HG03139 (cell line): Measurements from ENCODE around the gene ERC2.
"Not testable (repeated sequence)": the region's sequence is repeated elsewhere in the genome, so short reads cannot be mapped to it uniquely, and the experiment has no call there.

Experiments used
- ATAC-seq: cut with Tn5 transposase; IDR thresholded peaks from one replicate; pipeline ENCODE4 v1.9.1; 2021; ENCODE audit not compliant: unreplicated experiment

The ERC2 gene

DNA sequence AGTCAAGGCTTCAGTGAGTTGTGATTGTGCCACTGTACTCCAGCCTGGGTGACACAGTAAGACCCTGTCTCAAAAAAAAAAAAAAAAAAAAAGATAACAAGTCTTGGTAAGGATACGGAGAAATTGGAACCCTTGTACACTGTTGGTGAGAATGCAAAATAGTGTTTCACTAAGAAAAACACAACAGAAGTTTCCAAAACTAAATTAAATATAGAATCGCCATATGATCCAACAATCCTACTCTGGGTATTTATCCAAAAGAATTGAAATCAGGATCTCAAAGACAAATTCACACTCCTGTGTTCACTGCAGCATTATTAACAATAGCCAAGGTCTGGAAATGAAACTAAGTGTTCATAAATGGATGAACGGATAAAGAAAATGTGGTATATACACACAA lies 149.4 kb downstream of the ERC2 start:
- ATAC-seq: no peak

DNA sequence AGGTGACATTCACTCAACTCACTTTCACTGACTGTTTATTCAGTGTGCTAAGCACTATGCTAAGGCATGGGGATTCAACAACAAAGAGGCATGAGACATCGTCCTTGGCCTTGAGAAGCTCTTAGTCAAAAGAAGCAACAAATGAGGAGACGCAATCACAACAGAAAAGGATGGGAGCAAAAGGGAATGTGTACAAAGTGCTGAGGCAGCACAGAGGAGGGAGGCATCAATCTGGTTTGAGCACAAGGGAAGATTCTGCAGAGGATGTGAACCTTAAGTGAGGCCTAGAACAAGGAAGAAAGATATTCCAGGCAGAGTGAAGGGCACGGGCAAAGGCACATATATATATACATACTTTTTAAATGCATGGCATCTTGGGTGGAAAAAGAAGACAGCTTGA lies 151.3 kb downstream of the ERC2 start:
- no peak for ATAC-seq

DNA sequence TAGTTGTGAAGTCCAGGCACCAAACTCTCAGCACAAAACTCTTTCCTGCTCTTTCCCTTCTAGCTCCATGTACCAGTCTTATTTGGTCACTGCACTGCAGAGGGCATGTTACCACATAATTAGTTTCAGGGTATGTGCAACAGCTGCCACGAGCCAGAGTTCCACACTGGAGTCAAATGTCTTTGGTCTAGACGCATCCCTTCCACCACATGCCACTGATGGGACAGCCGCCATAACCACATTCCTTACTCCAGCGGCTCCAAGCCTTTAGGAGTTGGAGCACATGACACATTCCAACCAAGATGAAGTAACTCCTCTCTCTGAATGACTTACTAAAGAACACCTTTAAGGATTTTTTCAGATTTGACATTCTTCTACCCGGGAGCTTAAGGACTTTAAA lies 153.4 kb downstream of the ERC2 start:
- no peak for ATAC-seq

DNA sequence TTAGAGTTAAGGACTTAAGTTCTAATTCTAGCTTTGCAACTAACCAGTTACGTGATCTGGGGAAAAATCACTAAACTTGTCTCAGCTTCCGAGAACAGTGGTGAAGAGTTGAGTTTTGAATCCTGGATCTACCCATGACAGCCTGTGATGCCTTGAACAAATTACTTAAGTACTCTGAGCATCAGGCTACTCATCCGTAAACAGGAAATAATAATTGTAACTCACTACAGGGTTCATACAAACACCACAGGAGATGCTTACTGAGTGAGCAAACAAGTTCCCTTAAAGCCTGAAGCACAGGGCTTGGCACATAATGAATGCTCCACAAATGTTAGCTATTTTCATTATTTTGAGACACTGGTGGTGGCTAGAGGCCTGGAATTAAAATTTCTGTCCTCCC lies 158.8 kb downstream of the ERC2 start:
- ATAC-seq: no peak

DNA sequence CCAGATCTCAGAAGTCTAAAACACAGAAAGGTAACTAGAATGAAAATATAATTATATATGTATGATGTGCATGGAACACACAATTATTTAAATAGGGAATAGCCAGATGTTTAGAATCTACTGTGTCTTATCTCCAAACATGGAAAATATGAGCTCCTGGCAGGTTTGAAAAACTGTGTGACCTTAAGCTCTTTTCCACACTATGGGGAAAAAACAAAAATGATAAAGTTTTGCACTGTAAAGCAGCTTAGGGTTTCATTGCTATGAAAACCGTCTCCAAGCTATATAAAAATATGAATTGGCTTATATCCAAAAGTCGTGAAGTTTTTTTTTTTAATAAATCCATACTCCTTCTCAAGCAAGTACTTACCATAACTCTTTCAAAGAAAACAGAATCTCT lies 159.8 kb downstream of the ERC2 start:
- ATAC-seq: no peak

DNA sequence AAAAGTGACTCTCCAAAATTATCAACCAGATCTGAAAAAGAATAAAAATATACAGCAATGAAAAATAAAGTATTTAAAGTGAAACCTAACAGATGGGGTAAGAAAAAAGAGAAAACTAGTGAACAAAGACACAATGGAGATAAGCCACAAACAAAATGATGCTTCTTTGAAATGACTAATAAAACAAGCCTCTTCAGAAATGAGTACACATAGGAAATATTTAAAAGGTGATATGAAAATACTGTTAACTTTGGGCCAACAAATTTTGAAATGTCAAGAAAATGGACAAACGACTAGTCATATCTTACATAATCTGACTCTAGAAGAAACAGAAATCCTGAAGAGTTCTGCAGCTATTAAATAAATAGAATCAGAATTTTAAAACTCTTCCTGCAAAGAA lies 164.2 kb downstream of the ERC2 start:
- ATAC-seq: no peak

DNA sequence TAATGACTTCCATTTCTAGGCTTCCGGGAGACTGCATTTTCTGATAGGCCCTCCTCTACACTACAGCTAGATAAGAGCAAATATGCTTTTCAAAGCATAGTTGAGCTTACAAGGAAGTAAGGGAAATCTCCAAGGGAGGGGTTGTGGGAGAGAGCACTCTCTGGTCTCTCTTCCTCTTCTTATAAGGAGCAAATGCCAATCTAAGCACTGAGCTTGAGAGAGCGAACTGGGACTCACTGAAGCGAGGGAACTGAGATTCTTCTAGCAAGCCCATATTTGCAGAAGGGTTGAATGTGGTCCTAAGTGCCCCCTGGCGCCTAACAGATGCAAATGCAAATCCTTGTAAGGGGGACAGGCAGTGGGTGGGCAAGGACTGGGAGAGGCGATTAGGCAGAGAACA lies 164.8 kb downstream of the ERC2 start:
- no peak for ATAC-seq

DNA sequence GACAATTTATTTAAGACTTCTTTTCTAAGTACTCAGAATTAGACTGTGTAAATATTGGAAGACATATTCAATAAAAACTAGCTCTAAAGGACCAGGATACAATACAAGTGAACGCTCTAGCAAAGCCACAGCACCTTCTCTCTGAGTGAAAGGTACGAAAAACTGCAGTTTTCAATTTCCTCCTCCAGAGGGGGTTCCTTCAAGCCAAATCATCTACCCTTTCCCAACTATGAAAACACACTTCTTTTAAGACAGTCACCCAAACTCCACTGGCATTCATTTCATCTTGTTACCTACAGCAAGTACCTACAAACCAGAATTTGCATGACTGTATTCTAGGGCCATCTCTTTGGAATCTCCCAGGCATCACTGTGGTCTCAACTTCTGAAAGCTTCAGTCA lies 165.8 kb downstream of the ERC2 start:
- no peak for ATAC-seq

DNA sequence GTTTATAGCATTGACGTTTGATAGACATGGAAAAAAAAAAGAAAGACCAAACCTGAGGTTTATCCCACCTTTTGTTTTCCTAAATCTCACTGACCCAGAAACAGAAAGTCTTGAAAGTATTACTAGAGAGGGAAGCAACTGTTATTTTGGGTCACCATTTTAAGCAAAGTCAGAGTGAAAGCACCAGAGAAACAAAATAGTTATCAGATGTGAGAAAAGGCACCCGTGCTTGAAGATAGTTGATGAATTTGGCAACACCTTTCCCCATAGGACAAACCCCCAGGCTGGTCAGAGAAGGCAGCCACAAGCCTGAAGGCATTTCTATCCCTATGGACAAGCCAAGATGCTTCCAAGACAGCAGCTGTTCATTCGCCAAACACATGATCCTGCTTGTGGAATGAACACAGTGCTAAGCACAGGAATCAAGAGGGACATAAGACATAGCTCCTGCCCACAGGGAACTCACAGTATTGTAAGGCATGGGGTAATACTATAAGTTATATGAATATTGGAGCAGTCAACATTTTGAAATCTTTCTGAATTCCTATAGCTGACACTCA lies 170.9 kb downstream of the ERC2 start:
- ATAC-seq: no peak

DNA sequence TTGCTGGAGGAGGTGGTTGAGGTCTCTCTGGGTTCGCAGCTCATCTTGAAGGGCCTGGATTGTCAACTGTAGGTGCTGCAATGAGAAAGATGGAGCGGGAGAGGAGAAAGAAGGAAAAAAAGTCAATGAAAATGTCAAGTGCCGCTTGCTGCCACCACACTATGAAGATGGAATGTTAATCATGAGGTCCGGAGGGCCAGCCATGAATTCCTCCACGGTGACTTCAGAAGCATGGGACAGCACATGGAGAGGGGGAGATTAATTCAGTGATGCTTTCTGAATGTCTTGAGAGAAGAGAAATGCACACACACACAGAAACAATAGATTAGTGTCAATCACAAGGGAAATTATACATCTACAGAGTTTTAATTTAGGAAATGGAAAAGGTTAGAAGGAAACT lies 171.9 kb downstream of the ERC2 start:
- ATAC-seq: no peak

DNA sequence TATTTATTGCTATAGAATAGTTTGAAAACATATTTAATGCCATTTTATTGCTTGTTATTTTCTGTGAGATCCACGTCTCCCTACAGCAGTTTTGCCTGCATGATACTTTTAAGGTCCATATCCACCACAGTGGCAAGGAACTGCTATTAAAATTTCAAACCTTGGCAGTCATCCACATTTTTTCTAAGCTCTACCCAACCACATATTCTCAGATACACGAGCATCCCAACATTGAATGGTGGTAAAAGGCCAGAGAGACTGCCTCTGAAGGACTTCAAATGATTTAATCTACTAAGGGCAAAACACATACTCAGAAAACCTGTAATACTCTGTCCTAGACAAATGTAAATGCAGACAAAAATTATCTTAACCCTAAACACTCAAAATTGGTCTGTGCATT lies 173.1 kb downstream of the ERC2 start:
- ATAC-seq: no peak

DNA sequence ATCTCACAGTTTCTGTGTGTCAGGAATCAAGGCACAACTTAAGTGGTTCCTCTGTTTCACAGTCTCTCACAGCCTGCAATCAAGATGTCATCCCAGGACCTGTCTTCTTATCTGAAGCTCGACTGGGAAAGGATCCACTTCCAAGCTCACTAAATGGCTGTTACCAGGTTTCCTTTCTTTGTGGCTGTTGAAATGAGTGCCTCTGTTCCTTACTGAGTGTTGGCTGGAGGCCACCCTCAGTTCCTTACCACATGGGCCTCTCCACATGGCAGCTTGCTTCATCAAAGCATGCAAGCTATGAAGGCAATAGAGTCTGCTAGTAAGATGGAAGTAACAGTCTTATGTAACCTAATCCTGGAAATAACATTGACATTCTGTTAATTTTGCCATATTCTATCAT lies 174.0 kb downstream of the ERC2 start:
- ATAC-seq: no peak

DNA sequence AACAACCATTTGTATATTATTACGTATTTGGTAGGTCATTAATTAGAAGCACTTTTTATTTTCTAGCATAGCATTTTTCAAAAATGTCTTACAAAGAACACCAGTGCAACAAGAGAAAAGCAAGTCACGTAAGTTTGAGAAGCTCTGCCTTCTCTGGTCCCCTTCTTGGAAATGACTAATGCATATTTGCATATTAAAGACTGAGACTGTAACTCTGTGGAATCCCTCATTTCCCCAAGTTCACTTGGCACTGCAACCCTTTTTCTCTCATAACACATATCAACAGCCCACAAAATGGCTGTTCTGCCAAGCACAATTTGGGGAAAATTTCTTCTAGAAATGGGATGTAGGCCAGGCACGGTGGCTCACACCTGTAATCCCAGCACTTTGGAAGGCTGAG lies 176.3 kb downstream of the ERC2 start:
- no peak for ATAC-seq

DNA sequence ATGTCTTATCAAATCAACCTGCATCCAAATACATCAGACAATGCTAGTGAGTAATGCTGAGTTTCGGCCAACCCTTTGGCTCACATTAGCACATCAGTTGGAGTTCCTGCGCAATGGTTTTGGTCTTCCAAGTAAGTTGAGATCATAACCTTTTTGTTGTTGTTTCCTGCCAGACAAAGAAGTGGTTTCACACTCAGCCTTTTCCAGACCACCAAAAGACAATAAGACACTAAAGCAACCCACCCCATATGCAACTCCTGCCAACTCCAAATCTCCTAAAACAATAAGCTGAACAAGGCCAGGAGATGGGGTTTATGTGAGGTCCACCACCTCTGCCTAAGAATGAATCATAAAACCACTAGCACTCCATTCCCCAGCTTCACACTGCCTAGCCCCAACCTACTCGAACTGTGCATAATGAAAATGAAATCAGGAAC lies 177.0 kb downstream of the ERC2 start:
- ATAC-seq: no peak

DNA sequence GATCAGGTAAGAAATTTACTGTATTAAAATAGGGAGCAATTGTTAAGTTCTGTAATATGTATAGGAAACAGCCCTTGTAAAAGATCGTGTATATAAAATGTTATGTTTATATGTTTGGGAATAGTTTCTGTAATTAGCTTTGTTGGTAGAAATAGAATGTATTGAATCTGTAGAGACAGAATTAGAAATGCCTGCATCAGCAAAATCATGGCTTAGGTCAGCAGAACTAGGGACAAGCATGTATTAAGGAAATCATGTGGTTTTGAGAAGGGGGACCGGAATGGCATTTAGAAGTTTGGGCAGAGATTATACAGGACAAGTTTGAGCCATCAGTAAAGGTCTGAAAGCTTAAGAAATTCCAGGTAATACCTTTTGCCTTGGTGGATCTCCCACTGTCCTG lies 177.9 kb downstream of the ERC2 start:
- no peak for ATAC-seq

DNA sequence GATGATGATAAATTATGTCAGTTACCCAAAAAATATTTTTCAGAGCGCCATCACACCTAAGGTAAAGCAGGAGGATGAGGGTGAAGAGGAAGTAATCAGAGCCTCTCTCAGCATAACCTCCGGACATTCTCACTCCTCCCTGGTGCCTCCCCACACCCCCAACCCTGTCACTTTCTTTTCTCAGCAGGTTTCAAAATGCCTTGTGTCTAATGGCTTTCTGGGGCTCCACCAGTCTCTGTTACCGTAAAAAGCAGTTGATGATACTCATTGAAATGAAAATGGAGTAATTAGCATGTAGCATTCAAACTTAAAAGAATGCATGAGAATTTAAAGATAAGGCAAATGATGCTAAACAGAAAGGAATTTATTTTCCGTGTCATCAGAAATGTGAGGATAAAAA lies 180.0 kb downstream of the ERC2 start:
- ATAC-seq: no peak

DNA sequence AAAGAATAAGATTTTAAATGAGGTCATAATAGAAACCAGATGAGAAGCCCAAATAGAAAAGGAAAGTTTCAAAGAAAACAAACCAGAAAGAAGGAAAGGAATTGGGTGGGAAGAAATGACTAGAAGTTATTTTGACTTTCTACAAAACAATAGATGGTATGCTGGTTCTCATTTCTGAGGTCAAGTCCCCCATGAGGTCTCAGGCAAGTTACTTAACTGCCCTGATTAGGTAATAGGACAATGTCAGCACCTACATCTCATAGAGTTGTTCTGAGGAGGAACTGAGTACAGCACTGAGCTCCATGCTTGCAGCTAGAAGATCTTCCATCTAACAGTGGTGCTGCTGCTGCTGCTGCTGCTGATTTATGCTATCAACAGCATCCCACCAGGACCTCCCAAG lies 185.9 kb downstream of the ERC2 start:
- ATAC-seq: no peak

DNA sequence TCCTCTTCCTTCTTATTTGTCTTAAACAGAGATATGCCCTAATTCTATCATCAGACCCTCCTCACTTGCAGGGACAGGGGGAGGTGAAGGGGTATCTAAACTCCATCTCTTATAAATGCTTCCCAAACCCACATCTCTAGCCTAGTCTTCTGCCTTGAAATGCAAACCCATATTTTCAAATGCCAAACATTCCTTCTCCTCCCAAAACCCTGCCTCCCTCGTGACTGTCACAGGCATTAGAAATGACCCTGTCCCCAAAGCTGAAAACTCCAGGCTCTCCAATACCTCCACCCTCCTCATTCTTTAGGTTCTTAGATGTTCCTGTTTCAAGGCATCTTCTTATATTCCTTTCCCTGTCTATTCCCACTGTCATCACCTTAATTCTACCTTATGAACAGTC lies 191.0 kb downstream of the ERC2 start:
- ATAC-seq: no peak

DNA sequence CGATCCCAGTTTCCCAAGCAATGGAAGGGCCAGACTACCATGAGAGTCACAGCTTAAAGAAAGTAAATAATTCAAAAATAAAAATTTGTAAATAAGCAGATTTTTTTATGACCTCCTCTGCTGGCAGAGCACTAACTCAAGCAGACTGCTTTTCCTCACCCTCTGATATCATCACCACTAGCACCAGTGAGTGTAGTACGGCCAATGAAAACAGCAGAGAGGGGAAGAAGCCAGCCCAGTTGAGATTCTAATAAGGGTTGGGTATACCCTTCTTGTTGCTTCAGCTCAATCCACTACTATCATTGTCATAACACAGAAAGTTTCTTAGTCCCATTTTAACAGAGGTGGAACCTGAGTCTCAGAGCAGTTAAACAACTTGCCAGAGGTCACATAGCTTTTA lies 193.1 kb downstream of the ERC2 start:
- no peak for ATAC-seq

DNA sequence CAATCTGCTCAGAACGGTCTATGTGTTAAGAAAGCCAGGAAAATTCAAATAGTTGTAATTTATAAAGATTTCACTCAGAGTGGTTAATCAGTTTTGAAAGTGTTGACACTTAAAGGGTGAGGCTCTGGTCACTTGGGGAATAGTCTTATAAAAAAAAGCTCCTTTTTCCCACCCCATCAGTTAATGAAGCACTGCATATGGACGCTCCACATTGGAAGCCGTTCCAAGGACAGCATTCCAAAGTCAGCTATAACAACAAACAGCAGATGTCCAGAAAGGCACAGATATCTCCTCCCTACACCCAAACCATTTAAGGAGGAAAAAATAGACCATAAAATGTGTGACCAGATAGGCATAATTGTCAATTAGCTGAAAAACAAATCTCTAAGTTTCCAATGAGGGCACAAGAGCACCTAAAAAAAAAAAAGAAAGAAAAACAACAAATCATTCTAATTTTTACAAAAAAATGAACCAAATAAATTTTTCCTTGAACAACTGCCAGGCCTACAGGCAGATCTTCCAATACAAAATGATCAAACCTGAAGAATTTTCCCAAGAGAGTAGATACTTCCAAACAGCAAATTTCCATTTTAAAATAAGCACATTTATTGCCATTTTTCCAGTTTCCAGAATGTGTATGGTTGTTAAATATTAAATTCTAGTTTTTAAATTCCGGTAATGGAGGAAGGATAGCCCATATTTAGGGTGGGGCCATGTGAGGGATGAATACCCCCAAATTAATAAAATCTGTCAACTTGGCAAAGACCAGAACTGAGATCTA lies 198.3 kb downstream of the ERC2 start:
- no peak for ATAC-seq

DNA sequence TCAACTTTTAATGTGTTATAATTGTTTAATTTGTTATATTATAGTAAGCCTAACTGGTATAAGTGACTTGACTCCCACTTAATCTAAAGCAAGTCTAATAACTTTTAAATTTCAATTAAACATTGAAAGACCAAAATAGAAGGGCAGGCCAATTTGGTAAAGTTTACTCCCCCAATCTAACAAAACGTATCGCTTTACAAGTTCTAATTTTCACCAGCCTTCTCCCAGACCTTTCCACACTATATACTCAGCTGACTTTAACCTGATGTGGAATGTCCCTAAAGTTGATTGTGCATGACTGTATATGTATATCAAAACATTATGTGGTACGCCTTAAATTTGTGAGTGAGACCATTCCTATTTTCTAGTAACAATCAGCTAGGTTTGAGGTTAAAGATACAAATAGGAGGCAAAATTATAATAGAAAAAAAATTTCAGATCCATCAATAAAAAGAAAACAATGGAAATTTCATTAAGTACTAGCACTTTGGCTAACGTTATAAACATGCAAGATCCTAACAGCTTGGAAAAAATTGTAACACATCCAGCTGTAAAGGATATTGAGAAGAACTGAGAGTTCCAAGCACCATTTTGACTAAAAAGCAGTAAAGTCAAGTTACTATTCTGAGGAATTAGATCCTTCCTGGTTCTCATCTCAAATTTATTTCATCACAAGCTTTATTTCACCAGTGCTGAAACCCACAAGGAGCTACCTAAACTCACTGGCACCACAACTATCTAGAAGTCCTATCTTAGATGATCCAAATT lies 199.5 kb downstream of the ERC2 start:
- ATAC-seq: no peak

DNA sequence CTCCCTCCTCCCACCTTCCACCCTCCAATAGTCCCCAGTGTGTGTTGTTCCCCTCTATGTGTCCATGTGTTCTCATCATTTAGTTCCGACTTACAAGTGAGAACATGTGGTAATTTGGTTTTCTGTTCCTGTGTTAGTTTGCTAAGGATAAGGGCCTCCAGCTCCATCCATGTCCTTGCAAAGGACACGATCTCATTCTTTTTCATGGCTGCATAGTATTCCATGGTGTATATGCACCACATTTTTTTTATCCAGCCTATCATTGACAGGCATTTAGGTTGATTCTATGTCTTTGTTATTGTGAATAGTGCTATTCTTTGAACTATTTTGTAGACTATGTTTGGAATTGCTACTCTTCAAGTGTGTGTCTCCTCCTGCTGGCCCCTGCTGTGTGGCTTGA lies 206.4 kb downstream of the ERC2 start:
- ATAC-seq: not testable (repeated sequence)
